Non-pigmented ciliary epithelial cell (primary cell): ENCODE measurements around the gene BTC.
"Not testable (repeated sequence)": the region's sequence is repeated elsewhere in the genome, so short reads cannot be mapped to it uniquely, and the experiment has no call there.

Experiments
- DNase-seq: peaks from one replicate; pipeline ENCODE4 v3.0.0-alpha.2; 2010; ENCODE audit warnings: low read depth

BTC gene

DNA sequence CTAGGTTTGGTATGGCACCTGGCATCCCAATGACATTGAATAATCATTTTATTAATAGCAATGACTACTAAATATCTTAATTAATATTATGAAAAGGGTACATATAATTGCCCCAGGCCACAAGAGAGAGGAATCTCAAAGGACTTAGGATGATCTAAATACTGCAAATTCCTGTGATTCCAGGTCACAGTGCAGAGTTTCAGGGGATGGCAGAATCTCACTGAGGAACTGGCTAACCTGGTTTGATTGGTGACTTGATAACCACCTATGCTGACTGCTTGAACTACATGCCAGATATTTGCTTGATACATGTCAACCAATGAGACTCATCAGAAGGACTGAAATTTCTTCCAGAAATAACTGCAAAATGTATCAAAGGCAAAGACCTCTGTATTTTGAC, 37.2 kb downstream of the BTC start:
- DNase-seq, result no peak

GRCh38 chr4:74755486-74755885, 38.8 kb downstream of the BTC start:
- DNase-seq, result no peak

GRCh38 chr4:74754218-74754617, 40.1 kb downstream of the BTC start:
- DNase-seq, result no peak

- DNase-seq, result no peak
These were observed 41.5 kb downstream of the BTC start for GRCh38 chr4:74752798-74753197.

DNA sequence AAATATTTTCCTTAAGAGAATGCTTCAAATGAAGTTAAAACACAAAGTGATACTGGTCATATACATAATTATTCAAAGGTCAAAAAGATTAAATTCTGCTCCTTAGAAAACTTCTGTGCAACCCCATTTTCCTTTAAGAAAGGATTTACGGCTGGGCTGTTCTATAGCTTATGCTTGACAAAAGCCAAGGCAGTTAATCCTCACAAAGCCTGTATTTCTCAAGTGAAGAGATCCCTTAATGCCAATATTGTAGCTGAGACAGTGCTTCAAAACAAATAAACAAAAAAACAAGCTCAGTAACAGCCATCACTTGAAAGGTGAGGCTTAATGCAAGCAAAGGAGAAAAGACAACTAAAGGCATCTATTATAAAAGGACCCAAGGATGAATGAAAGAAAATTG, 42.5 kb downstream of the BTC start:
- no peak for DNase-seq

GRCh38 chr4:74751247-74751646, 43.1 kb downstream of the BTC start:
- DNase-seq, result no peak

GRCh38 chr4:74742185-74742584, 52.1 kb downstream of the BTC start:
- DNase-seq, result no peak

- no peak for DNase-seq
These were observed 55.7 kb downstream of the BTC start for GRCh38 chr4:74738464-74739143.

DNA sequence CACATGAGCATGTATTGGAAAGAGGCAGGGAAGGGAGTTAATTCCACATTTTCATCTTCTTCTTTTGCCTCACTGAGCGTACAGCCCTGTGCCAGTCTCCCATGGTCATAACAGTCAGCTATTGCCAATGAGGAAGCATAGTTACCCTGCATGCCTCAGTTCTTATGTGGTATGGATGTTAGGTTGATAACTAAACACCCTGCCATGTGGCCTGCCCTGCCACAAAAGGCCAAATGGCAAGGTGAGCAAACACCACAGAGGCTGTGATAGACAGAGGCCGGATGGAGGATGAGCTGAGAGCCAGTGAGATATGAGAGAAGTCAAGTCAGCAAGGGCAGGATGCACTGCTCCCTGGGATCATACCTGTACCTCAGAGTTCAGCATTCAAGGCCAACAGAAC, 59.3 kb downstream of the BTC start:
- no peak for DNase-seq

GRCh38 chr4:74733756-74734155, 60.6 kb downstream of the BTC start:
- DNase-seq, result no peak

- DNase-seq, result no peak
These were observed 69.3 kb downstream of the BTC start for GRCh38 chr4:74724979-74725378.

DNA sequence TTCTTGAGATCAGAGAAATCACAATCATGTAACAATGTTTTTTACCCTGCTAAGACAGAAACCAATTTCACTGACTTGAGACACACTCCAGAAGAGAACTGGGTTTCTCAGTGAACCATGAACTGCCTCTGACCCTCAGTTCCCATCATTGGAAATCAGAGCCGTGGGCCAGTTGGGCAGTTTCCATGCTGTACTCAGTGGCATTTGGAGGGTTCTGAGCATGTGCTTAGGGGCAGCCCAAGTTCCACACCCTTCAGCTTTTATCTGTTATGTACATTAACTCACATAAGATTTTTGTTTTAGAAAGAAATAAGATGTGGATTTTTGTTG, 77.9 kb downstream of the BTC start:
- DNase-seq, result no peak

GRCh38 chr4:74715706-74716435, 78.5 kb downstream of the BTC start:
- no peak for DNase-seq

DNA sequence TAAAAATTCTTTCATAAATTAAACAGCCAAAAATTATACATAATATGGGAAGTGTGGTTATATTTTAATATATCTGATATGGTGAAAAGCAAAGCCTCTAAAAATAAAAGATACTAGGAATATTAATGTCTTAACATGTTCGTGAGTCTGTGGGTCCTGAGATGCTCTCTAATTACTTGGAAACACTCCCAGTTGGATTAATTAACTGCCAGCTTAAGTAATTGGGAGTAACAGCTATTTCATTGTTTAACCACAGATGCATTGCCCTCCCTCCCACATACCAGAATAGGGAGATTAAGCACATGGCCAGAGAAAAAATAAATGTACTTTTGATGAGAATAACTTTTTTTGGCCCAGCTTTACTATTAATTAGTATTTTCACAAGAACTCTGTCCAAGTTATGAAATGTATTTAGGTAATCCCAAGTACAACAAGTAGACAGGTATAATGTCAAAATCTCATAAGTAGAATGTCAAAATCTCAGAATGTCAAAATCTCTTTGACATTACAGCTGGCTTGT, 79.7 kb downstream of the BTC start:
- DNase-seq, result no peak

DNA sequence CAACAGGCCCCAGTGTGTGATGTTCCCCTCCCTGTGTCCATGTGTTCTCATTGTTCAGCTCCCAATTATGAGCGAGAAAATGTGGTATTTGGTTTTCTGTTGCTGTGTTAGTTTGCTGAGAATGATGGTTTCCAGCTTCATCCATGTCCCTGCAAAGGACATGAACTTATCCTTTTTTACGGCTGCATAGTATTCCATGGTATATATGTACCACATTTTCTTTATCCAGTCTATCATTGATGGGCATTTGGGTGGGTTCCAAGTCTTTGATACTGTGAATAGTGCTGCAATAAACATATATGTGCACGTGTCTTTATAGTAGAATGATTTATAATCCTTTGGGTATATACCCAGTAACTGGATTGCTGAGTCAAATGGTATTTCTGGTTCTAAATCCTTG, 86.2 kb downstream of the BTC start:
- not testable (repeated sequence) for DNase-seq
